GM12865 (cell line): ENCODE results near the gene EPG5.
"Not testable (repeated sequence)": the region's sequence is repeated elsewhere in the genome, so short reads cannot be mapped to it uniquely, and the experiment has no call there.

Experiments
- DNase-seq: peaks from one replicate; pipeline ENCODE4 v3.0.0; 2010; ENCODE audit warnings: low read depth
- H3K4me3 ChIP-seq: 2 replicates; pipeline ENCODE4 v1.5.1; 2011; ENCODE audit warnings: mild to moderate bottlenecking, low read depth, low read length, control low read depth
- CTCF ChIP-seq: IDR thresholded peaks from 2 replicates; pipeline ENCODE4 v1.5.1; 2011; ENCODE audit warnings: low read length, control low read depth, low read depth, inconsistent platforms; ENCODE audit not compliant: insufficient read depth; ENCODE audit errors: missing control alignments

EPG5 gene

GRCh38 chr18:45978084-45978483 is 11.0 kb upstream of the EPG5 start:
- H3K4me3 ChIP-seq: no peak overlapping the region
- TF ChIP-seq CTCF: no peak
- peak; percentile 18 for DNase-seq

- no peak for DNase-seq
- H3K4me3 ChIP-seq: no peak overlapping the region
- no peak for TF ChIP-seq CTCF
Observed at GRCh38 chr18:45976974-45977373, 9.8 kb upstream of the EPG5 start.

GRCh38 chr18:45976566-45976965 is 9.4 kb upstream of the EPG5 start:
- no peak for DNase-seq
- no peak for TF ChIP-seq CTCF
- no peak overlapping the region for H3K4me3 ChIP-seq

GRCh38 chr18:45974088-45974536 is 7.0 kb upstream of the EPG5 start:
- no peak overlapping the region for H3K4me3 ChIP-seq
- peak; percentile 71 for DNase-seq
- peak; percentile 51 for TF ChIP-seq CTCF

- H3K4me3 ChIP-seq, DNase-seq: not testable (repeated sequence)
Observed at GRCh38 chr18:45964913-45965312, 2.2 kb downstream of the EPG5 start.

GRCh38 chr18:45962866-45963265 is 4.3 kb downstream of the EPG5 start:
- no peak for DNase-seq
- TF ChIP-seq CTCF: no peak
- H3K4me3 ChIP-seq: no peak overlapping the region

- H3K4me3 ChIP-seq: no peak overlapping the region
Observed at GRCh38 chr18:45962461-45962860, 4.7 kb downstream of the EPG5 start.

GRCh38 chr18:45959484-45959883 is 7.6 kb downstream of the EPG5 start:
- DNase-seq, H3K4me3 ChIP-seq: not testable (repeated sequence)

More at GRCh38 chr18:45962461-45962860, 4.7 kb downstream of the EPG5 start:
- TF ChIP-seq CTCF: no peak
- peak; percentile 35 for DNase-seq
